GM04503 (cell line): ENCODE measurements around the gene RNF167.

Source experiments
- DNase-seq: peaks from one replicate; pipeline ENCODE4 v3.0.0-alpha.2; 2012; ENCODE audit warnings: low read depth

RNF167 gene

DNA sequence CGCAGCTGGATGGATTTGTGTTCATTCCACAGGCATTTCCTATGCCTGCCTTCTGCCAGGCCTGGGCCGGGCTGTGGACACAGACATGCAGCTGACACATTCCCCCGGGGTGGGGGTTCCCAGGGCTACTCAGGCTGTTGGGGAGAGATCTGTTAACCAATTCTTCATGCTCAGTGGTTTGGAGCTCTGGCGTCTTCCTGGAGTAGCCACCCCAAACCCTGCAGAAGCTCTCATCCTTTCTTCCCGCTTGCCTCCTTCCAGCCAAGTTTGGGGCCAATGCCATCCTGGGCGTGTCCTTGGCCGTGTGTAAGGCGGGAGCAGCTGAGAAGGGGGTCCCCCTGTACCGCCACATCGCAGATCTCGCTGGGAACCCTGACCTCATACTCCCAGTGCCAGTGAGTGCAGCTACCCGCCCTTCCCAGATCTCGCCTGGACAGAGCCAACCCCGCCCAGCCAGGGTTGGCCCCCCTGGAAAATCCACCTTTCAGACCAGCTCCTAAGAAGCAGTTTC, 13.4 kb downstream of the RNF167 start:
- peak; percentile 68 for DNase-seq

DNA sequence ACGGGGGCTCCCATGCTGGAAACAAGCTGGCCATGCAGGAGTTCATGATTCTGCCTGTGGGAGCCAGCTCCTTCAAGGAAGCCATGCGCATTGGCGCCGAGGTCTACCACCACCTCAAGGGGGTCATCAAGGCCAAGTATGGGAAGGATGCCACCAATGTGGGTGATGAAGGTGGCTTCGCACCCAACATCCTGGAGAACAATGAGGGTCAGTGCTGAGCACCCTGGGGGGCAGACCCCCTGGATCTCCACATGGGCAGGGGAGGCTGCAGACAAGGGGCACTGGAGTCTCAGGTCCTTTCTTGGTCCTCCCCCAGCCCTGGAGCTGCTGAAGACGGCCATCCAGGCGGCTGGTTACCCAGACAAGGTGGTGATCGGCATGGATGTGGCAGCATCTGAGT, 15.0 kb downstream of the RNF167 start:
- DNase-seq, result no peak

DNA sequence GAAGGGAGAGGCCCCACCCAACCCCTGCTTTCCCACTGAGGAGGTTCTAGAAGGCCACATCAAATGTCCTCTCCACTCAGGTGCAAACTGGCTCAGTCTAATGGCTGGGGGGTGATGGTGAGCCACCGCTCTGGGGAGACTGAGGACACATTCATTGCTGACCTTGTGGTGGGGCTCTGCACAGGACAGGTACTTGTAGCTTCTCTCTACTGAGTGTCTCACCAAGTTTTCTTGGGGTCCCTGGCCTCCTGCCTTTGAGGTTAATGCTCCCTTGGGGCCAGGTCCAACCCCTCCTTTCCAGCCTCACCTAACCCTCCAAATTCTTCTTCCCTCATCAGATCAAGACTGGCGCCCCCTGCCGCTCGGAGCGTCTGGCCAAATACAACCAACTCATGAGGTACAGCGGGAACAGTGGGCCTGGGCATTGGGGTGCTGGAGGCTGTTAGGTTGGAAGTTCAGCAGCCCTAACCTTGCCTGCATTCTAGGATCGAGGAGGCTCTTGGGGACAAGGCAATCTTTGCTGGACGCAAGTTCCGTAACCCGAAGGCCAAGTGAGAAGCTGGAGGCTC, 16.5 kb downstream of the RNF167 start:
- no peak for DNase-seq

DNA sequence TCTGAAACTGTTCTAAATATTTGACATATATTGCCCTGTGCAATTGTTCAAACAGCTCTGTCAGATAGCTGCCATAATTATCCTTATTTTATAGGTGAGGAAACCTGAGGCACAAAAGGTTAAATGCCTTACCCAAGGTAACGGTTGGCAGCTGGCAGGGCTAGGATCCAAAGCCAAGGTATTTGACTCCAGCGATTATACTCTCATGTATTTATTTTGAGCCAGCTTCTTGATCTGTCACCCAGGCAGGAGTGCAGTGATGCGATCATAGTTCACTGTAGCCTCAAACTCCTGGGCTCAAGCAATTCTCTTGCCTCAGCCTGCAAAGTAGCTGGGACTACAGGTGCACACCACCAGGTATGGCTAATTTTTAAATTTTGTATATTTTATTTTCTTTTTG, 18.0 kb downstream of the RNF167 start:
- no peak for DNase-seq

DNA sequence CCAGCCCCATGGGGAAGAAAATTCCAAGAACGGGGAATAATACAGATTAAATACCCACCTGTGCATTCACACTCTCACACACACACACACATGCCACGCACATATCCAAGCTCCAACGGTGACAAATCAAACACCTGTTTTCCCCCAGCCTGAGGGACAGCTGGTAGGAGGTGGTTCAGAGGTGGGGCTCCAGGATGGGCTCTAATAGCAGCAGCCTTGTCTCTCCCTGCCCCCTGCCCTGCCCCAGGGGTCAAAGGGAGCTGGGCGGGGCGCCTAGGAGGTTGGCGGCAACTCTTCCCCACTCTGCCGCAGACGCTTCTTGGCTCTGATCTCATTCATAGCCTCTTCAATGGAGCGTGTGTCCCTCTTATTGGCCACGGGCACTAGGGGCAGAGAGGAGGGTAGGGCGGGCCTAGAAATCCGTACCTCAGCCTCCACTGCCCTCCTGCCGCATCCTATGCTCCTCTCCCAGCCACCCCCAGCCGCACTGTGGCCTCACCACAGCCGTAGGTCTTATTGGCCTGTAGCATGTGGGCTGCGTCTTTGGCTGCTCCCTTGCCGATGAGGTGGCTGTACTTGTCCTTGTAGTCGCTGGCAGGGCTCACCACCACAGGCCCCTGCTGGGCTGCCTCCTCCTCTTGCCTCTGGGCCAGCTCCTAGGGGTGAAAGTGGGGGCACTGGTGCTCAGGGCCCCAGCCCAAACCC, 19.3 kb downstream of the RNF167 start:
- DNase-seq, result no peak

DNA sequence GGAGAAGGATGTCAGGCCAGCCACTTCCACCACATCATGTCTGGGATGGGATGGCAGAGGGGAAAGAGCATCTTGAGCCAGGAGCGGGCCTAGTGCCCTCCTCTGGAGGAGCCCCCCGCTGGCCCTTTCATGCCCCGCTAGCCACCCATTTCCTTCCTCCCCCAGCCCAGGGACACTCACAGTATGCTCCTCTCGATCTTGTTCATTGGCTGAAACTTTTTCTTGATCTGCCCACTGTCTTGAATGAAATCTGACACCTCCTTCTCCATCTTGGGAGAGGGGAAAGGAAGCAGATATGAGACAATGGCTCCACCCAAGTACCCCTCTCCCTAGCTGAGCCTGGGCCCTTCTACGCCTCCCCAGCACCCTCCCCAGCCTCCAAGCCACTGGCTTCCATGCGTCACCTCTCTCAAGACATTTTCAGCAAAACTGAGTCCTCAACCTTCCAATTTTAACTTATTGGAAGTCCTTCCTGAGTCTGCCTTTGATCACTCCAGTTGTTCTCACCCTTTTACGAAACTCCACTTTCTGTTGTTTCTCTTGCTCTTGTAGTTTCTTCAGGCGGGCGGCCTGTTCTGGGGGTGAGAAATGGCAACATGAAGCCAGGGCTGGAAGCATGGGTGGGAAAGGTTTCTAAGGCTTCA, 20.3 kb downstream of the RNF167 start:
- no peak for DNase-seq

DNA sequence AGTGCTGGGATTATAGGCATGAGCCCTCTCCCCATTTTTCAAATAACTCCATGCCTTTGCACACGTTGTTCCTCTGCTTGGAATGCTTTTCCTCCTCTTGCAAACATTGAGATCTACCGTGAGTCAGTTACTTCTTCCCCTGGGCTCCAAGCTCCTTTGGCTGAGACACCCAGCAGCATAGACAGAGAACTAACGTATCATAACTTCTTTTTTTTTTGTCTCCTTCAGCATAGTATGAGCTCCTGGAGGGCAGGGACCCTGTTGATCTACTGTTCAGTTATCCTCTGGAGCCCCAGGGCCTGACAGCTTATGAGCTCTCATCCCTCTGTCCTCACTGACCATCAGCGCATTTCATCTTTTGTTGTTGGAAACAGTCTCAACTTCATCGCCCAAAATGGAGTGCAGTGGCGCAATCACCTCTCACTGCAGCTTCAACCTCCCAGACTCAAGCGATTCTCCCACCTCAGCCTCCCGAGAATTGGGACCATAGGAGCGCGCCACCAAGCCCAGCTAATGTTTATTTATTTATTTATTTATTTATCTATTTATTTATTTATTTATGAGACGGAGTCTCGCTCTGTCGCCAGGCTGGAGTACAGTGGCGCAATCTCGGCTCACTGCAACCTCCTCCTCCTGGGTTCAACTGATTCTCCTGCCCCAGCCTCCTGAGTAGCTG, 25.4 kb downstream of the RNF167 start:
- DNase-seq, result no peak

DNA sequence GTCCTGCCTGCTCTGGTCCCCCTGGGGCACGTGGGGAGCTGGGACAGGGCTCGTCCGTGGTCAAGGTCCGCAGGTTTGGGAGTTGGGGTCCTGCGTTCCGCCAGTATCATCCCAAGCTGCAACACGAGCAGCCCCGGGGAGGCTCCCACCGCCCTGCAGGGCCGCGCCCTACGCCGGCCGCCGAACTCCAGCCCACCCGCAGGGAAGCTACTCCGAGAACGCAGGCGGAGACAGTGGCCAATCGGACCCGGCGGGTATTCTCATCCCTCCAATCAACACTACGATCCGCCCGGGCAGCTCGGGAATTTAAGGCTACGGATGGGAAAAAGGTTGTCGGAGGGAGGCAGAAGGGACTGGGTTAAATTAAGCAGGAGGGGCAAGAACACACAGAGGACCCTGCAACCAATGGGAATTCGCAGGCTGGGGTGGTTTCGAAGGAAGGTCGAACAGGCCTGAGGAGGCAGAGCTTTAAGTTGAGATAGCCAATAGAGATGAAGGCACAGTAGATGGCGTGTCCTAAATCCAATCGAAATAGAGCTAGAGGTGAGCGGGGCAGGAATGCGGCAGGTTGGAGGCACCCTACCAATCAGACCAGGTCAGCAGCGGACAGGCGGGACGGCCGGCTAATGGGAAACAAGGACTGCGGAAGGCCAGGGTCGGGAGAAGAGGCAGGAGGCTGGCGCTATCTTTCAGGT, 26.9 kb downstream of the RNF167 start:
- DNase-seq, result peak; percentile 99

DNA sequence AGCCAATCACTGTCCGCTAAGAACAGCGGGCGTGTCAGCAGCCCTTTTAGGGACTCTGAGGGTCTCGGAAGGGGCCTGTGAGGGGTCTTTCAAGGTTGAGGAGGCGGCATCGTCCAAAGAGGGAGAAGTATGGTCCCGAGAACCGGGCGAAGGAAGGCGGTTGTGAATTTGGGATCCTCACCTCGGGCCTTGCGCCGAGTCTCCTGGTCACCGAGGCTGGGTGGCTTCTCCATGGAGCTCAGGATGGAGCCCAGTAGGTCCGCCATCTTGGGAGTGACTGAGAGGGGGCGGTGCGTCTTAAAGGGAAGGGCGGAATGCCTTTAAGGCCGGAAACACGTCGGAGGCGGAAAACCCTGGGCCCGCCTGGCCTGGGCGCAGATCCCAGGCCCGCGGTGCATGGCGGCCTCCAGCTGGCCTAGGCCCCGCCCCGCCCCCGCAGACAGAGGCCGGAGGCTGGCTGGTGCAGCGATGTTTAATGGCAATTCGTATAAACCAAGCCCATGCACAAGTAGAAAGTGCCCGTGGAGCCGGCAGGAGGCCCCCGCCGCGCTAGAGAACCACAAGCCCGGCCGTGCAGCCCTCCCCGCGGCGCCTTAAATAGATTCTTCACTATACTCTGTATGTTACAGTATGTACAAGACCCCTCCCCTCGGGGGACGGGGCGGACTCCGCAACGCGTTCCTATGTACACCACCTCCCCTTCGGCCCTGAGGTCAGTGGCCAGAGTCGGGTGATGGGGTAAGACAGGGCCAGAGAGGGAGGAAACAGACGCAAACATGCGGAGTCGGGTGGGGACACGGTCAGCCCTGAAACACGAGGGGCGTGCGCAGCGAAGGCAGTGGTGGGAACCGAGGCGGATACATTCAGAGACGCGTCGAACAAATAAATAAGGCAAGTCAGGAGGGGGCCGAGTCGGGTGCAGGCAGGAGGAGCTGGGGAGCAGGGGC, 27.7 kb downstream of the RNF167 start, which contains the start of gene SPAG7:
TSS of gene SPAG7 (minus strand) at position 279 of the 947 bp plus-strand sequence. CDS start at position 266, 13 bp downstream.
- peak; percentile 85 for DNase-seq

DNA sequence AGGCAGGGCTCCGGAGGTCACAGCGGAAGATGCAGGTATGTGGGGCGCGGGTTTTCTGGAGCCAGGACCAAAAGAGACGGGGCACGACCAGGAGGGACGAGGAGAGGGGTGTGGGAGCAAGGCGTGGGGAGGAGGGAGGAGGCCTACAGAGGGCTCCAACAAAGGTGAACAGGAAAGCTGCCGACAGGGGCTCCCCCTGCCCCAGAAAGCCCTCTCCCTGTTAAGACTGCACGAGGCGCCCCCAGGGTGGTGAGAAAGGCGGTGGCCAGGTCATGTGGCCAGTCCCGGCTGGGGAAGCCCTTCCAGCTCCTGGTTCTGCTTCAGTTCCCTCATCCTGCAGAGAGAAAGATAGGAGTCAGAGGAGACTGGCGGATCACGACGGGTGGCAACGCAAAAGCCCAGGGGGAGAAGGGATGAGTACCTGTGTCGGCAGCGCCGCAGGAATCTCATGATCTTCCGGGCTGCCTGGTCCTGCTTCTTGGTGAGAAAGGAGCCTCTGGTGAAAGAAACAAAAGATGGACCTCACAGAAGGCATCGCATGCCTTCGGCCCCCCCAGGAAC, 28.5 kb downstream of the RNF167 start:
- DNase-seq, result no peak

DNA sequence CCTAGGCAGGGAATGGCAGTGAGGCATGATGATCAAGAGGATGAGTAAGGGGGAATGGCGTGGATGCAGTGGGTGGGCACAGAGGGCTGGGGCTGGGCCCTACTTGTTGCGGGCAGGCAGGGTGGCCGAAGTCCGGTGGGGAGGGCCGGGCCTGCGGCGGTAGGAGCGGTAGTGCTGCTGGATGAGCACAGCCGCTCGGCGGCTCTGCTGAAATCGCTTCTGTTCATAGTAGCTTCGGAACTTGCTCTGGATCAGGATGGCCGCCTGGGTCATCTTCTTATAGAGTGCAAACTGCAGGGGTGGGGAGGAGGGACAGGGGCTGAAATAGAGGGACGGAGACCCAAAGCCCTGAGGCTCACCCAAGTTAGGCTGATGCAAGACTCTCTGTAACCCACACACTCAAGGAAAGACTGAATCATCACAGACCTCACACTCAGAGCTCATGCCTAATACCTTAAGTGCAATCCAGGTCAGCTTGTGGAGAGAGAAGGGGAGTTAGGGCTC, 29.0 kb downstream of the RNF167 start:
- DNase-seq, result peak; percentile 78

DNA sequence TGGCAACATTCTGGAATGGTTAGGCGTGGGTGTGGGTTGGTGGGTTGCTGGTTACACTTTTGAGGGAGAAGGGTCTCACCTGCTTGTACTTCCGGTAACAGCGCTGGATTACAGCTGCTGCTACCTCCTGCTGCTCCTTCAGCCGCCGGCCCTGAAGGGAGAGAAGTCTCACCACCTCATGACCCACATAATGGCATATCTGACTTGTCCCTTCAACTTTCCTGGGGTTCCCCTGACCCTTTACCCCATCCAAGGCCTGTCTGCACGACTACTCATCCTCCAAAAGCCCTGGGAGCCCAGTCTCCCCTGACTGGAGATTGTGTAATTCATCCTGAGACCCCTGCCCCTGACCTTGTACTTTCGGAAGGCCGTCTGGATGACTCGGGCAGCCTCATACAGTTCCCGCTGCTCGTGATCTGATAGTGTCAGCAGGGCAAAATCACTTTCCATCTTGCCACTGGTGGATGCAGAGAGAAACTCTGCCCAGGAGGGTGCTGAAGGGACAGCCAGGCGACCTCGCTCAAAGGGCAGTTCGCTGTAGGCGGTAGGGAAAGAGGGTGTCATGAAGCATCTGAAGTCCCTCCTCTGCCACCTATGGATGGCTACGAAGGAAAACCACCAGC, 29.6 kb downstream of the RNF167 start:
- DNase-seq, result no peak

DNA sequence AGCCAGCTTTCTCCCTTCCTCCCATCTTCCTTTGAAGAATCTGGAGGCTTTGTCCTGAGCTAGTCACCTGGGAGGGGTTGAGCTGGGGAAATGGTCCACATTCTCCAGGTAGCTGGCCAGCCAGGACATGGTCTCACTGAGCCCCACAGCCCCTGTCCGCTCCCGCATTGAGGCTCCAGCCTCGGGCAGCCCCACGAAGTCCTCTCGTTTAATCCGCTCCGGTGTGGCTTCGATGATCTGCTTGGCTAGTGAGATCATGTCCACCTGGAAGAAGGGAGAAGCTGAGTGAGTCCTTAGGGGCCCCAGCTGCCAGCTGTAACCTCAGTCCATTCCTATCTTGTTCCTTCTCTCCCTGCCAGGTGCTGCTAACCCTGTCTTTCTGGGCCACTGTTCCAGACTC, 30.2 kb downstream of the RNF167 start:
- no peak for DNase-seq

DNA sequence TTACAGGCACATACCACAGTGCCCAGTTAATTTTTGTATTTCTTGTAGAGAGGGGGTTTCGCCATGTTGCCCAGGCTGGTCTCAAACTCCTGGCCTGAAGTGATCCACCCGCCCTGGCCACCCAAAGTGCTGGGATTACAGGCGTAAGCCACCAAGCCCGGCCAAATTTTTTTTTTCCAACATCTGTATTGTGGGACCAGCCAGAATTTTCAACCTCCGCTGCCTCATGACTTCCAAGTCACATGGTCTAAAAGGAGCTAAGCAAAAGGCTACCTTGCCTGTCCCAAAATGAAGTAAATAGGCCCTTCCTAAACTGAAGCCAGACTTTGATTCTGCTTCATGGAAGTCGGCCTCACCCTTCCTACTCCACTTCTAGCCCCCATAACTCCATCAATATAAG, 31.8 kb downstream of the RNF167 start:
- no peak for DNase-seq

DNA sequence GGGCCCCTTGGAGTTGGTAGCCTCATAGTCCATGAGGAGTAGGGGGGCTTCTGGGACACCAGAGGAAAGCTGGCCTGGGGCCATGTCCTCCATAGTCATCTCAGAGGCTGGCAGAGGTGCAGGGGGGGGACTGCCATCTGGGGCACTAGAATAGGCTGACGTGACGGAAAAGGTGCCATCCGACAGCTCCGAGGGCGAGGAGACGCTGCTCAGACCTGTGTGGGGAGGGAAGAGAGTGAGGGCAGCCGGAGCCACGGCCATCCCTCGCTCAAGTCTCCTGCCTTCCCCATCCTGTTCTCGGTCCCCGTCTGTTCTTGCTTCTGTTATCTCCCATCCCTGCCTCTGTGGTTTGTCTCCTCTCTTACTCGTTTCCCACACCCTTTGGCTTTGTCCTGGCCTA, 32.3 kb downstream of the RNF167 start:
- DNase-seq, result no peak

DNA sequence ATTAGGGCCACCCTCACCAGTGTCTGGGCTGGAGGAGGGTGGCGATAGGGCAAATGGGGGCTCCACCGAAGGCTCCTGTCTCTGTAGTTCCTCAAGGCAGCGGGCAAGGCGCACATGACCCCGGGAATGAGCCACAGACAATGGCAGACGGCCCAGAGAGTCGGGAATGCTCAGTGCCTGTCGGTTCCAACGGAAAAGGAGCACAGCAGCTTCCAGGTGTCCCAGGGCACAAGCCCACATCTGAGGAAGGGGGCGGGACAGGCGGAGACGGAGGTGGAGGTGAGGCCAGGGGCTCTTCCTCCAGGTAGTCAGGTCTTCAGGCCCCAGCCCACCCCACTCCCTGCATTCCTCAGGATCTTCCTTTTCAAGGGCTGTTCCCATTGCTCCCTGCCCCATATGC, 32.7 kb downstream of the RNF167 start:
- DNase-seq, result no peak

DNA sequence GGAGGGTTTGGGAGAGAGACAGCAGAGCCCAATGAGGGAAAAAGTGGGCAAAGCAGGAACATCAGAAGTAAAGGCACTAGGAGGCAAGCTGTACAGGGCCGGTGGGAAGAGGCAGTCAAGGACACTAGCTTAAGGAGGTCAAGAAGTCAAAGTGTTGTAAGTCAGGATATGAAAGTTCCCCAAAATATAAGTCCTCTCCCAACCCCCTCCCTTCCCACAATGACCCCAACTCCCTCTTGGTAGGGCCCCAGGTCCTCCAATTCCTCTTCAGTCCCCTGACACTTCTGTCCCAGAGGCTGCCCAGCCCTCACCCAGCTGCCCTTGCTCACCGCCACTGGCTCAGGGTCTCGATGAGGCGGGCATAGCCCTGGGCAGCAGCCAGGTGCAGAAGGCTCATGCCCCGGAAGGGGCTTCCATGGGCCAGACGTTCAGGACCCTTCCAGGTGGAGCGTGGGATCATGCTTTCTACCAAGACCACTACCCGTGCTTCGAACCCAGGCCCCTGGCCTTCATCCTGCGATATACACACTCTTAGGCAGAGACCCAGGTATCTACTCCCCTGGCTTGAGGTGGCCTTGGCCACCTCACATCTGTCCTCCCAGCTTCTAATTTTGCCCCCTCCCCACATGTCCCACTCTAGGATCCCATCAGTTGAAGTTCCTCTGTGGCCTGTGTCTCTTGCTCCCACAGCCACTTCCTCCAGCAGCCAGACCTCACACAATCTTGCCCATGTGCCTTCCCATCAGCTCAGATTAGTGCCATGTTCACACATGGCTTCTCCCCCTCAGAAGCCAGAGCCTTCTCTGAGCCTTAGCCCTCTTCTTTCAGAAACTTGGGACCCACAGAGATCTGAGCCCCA, 33.4 kb downstream of the RNF167 start:
- DNase-seq, result no peak

DNA sequence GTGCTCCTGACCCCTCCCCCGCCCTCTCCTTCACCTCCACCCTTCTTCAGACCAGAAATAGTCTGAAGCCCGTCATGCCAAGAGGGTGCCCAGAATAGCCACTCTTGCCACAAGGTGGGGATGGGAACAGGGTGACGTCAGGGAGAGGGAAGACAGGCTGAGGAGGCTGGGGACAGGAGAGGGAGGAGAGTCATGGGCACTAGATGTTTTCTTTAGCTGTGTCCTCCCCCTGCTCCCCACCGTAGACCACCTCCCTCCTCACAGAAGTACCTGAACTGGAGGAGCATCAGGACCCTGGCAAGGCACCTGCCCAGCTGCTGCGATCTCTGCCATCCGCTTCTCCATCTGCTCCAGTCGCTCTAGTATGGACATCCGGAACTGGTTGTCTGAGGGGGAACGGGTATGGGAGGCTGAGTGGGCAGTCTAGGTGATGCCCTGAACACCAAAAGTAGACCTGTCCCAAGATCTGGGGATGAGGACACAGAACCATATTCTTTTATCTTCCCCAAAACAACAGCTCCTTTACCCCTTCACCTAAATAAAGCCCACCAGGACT, 34.1 kb downstream of the RNF167 start:
- no peak for DNase-seq

DNA sequence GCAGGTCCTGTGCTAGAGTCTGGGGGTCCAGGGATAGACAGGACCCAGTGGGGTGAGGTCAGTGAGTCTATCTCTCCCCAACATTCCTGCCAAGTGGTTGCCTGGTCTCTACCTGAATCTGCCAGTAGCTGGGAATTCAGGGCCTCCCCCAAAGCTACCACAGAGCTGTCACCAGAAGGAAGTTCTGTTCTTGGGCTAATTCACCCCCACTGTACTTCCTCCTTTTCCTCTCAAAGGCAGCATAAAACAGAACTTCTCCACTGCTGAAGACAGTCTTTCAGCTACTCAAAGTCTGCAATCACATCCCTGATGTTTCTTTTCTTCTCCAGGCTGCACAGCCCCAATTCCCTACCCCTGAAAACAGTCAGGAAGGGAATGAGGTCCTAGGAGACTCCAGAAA, 38.7 kb downstream of the RNF167 start:
- no peak for DNase-seq
